ENCODE data around the gene METTL8. TPM values are rescaled to one million over a fixed set of nuclear protein-coding genes. Genes with fewer than 3 reads are reported as not detected.

The METTL8 gene
- total RNA-seq, 1 donor from 2014 or later = 26.7 TPM

DNA sequence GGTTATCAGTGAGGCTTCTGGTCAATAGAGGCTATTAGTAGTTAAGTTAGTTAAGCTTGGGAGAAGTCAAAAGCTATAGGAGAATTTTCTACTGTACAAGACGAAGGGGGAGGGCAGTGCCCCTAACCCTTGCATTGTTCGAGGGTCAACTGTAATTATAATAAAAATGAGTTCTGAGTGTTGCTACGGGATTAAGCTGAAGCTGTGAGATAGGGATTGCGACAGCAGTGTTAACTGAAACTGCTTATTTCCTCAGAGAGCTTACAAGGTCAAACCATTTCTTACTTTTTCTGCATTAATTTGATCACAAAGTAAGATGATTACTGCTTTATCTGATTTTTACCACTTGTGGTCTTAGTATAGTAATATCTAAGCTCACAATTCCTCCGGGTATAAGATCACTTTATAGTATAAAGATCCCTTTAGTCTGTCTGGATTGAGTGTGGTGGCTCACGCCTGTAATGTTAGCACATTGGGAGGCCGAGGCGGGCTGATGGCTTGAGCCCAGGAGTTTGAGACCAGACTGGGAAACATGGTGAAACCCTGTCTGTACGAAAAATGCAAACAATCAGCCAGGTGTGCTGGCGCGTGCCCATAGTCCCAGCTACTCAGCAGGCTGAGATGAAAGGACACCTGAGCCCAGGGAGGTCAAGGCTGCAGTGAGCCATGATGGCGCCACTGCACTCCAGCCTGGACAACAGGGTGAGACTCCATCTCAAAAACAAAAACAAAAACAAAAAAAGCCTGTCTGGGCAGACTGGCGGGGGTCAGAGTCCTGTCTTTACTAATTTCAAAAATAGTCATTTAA, 153.6 kb downstream of the METTL8 start:
- TF ChIP-seq, protein P1, sequence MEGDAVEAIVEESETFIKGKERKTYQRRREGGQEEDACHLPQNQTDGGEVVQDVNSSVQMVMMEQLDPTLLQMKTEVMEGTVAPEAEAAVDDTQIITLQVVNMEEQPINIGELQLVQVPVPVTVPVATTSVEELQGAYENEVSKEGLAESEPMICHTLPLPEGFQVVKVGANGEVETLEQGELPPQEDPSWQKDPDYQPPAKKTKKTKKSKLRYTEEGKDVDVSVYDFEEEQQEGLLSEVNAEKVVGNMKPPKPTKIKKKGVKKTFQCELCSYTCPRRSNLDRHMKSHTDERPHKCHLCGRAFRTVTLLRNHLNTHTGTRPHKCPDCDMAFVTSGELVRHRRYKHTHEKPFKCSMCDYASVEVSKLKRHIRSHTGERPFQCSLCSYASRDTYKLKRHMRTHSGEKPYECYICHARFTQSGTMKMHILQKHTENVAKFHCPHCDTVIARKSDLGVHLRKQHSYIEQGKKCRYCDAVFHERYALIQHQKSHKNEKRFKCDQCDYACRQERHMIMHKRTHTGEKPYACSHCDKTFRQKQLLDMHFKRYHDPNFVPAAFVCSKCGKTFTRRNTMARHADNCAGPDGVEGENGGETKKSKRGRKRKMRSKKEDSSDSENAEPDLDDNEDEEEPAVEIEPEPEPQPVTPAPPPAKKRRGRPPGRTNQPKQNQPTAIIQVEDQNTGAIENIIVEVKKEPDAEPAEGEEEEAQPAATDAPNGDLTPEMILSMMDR (IDR thresholded peaks at IDR 0.05; ENCODE audit: insufficient read depth, low read length, poor library complexity, severe bottlenecking) = no peak
- Histone ChIP-seq H3K27me3 (ENCODE audit: control insufficient read depth, insufficient read depth, low read length) (no peaks in the 10 kb centered on the region), H3K4me3 (ENCODE audit: low read depth, low read length) (no peak overlapping the region), H3K36me3 (ENCODE audit: control insufficient read depth, insufficient read depth, low read length) (no peaks in the 10 kb centered on the region)
- no peak for DNase-seq (ENCODE audit: low read depth)

DNA sequence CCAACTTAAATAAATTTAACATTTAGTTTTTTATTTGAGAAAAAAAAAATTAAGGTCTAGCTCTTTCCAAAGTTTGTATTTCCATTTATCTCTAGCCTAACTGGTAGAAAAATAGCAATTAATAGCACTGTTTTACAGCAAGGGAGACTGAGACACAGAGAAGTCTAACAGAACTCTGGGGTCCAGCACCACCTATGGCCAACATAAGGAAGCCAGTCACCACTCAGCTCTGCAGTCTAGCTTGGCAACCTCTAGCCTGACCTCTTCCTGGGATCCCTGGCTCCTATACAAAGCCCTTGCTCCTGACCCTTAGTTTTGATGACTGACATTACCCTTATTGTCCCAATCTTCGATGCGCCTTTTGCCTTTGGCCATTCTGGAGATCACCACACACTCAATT, 159.0 kb downstream of the METTL8 start:
- Histone ChIP-seq H3K27me3 (ENCODE audit: control insufficient read depth, insufficient read depth, low read length) (no peaks in the 10 kb centered on the region), H3K4me3 (ENCODE audit: low read depth, low read length) (no peak overlapping the region), H3K36me3 (ENCODE audit: control insufficient read depth, insufficient read depth, low read length) (no peaks in the 10 kb centered on the region)
- DNase-seq (ENCODE audit: low read depth) = no peak
- TF ChIP-seq, protein P1 (IDR thresholded peaks at IDR 0.05; ENCODE audit: insufficient read depth, low read length, poor library complexity, severe bottlenecking) = no peak

DNA sequence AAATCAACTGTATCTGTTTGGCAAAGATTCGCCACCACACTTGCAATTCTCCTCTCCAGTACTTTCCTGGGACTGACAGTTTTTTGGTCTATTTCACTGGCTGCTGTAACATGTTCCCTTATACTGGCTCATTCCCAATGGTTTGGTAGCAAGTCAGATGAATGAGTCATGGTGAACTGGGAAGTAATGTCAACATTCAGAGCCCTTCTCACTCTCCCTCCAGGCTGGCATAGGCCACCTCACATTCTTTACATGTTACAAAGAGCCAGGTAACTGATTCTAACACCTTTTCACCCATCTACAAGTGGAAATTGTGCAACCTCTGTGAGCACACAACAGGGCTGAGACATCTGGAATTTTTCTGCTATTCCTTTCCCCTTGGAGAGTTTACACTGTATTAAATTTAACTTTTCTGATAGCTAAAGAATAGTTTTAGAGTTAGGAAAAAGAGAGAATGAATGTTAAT, 161.8 kb downstream of the METTL8 start:
- H3K27me3 ChIP-seq (ENCODE audit: control insufficient read depth, insufficient read depth, low read length) = no peaks in the 10 kb centered on the region
- H3K4me3 ChIP-seq (ENCODE audit: low read depth, low read length) = no peak overlapping the region
- TF ChIP-seq, protein P1 (IDR thresholded peaks at IDR 0.05; ENCODE audit: insufficient read depth, low read length, poor library complexity, severe bottlenecking) = no peak
- H3K36me3 ChIP-seq (ENCODE audit: control insufficient read depth, insufficient read depth, low read length) = no peaks in the 10 kb centered on the region
- DNase-seq (ENCODE audit: low read depth) = peak; percentile 94

DNA sequence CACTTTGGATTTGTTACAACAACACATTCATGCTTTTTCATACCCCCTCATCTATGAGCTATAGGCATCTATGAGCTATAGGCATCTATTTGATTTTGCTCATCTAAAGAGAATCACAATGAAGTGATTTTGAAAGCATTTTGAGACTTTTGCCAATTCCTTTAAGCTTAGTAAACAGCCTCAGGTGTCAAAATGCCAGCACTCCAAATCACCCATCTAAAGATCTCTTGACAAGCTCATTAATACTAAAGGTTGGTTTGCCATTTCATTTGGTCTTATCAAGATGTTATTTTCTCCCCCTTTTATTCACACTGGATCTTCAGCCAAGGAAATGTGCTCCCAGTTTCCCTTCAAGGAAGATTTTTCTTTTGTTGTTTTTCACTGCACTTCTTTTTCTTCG, 162.4 kb downstream of the METTL8 start:
- Histone ChIP-seq H3K4me3 (ENCODE audit: low read depth, low read length) (no peak overlapping the region), H3K36me3 (ENCODE audit: control insufficient read depth, insufficient read depth, low read length) (no peaks in the 10 kb centered on the region), H3K27me3 (ENCODE audit: control insufficient read depth, insufficient read depth, low read length) (no peaks in the 10 kb centered on the region)
- no peak for DNase-seq (ENCODE audit: low read depth)
- TF ChIP-seq, protein P1 (IDR thresholded peaks at IDR 0.05; ENCODE audit: insufficient read depth, low read length, poor library complexity, severe bottlenecking) = no peak

DNA sequence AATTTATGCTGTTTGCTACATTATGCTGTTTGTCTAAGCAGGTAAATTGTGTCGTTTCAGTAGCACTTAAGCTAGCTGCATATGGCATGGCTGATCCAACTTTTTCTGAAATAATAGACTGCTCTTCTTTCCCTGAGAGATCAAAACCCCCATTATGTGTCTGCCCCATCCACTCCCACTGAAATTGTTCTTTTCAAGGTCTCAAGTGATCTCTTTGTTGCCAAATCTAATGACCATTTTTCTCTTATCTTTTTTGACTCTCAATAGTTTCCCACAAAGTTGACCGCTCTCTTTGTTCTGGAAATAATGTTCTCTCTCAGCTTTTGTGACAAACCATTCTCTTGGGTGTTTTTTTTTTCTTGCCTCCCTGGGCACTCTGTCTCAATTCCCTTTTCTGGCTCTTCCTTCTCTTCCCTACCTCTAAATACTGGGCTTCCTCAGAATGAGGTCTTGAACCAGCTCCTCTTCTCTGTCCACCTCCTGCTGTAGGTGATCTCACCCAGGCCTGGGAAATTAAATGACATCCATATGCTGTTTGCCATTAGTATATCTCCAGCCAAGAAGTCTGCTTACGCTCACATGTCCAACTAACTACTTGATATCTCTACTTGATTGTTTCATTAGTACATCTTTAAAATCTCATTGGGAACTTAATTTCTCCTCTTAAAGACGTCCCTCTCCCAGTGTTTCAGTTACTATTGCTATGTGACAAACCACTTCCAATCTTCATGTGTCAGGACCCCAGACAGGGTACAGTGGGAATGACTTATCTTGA, 165.7 kb downstream of the METTL8 start:
- no peaks in the 10 kb centered on the region for H3K27me3 ChIP-seq (ENCODE audit: control insufficient read depth, insufficient read depth, low read length)
- DNase-seq (ENCODE audit: low read depth) = no peak
- TF ChIP-seq, protein P1 (IDR thresholded peaks at IDR 0.05; ENCODE audit: insufficient read depth, low read length, poor library complexity, severe bottlenecking) = no peak
- H3K36me3 ChIP-seq (ENCODE audit: control insufficient read depth, insufficient read depth, low read length) = no peaks in the 10 kb centered on the region
- no peak overlapping the region for H3K4me3 ChIP-seq (ENCODE audit: low read depth, low read length)

Other genes starting within 250 kb of the METTL8 start
- 15.4 and 18.5 TPM in 2 replicates for gene DCAF17, start 236 bp upstream of the METTL8 start, total RNA-seq
- 6.8 and 8.8 TPM in 2 replicates for gene CYBRD1, start 88.5 kb upstream of the METTL8 start, total RNA-seq

All from kidney epithelial cell (primary cell).